Prostate gland (tissue), 2 donors: ENCODE results near the gene MRPL39.

Experiments
- CTCF ChIP-seq, 4 experiments: fragments of 200-600 bp in 2 of 4; fragments of 450-650 bp in 2 of 4; sonication (generic) in 2 of 4; IDR thresholded peaks; 1 replicate in 3 of 4; 2 replicates in 1 of 4; pipeline ENCODE4 v1.5.1; 2016 to 2019; ENCODE audit warnings: antibody characterized with exemption in 4 of 4, mild to moderate bottlenecking in 2 of 4, moderate library complexity in 2 of 4
- POLR2A ChIP-seq: fragments of 450-650 bp; IDR thresholded peaks from one replicate; pipeline ENCODE4 v1.6.1; 2016; ENCODE audit warnings: antibody characterized with exemption, mild to moderate bottlenecking

DNA sequence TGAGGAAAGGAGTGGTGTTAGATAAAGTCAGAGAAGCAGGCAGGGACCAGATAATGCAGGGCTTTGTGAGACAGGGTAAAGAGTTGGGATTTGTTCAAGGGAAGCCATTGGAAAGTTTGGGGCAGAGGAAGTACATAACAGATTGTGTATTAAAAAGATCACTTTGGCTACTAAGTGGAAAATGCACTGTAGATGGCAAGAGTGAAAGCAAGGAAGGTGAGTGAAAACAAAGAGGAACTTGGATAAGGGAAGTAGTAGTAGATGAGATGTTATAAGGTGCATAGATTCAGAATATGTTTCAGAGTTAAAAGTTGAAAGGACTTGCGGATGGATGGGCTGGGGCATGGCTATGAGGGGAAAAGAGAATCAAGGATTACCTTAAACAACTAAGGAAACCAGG is 17.4 kb downstream of the MRPL39 start:
- TF ChIP-seq CTCF (IDR thresholded peaks at IDR 0.05) = no peak
- TF ChIP-seq POLR2A = no peak
